Stimulated activated naive CD8-positive, alpha-beta T cell treated with anti-CD3 and anti-CD28 coated beads, Interleukin-15, amount 100 ng/mL, for 72 hours (primary cell): ENCODE data around the gene FSTL4.

Source experiments
- ATAC-seq: fragments of 150-1000 bp; cut with Tn5 transposase; 2 replicates; pipeline ENCODE4 v1.10.0; 2021; ENCODE audit warnings: mild to moderate bottlenecking, moderate library complexity
- DNase-seq, 2 donors: peaks; one replicate each; pipeline ENCODE4 v3.0.0; 2021 to 2022
- H3K27ac Mint-ChIP-seq, 2 donors: one replicate each; pipeline ENCODE4 v1.8.0; 2022; ENCODE audit warnings: mild to moderate bottlenecking in 2 of 2, mixed read lengths in 2 of 2, moderate library complexity in 2 of 2
- H3K27me3 Mint-ChIP-seq: one replicate; pipeline ENCODE4 v1.8.0; 2022; ENCODE audit warnings: mixed read lengths
- H3K4me1 Mint-ChIP-seq: one replicate; pipeline ENCODE4 v1.8.0; 2022; ENCODE audit warnings: mild to moderate bottlenecking, mixed read lengths
- H3K4me3 Mint-ChIP-seq, 2 donors: one replicate each; pipeline ENCODE4 v1.8.0; 2022; ENCODE audit warnings: mild to moderate bottlenecking in 2 of 2, mixed read lengths in 2 of 2, moderate library complexity in 1 of 2
- H3K9me3 Mint-ChIP-seq, 2 donors: one replicate each; pipeline ENCODE4 v1.8.0; 2022; ENCODE audit warnings: mixed read lengths in 2 of 2

Gene FSTL4

GRCh38 chr5:133246053-133246370, 366.3 kb downstream of the FSTL4 start:
- no peak for DNase-seq
- no peak overlapping the region for H3K4me3 Mint-ChIP-seq
- ATAC-seq: no peak
- no peaks in the 10 kb centered on the region for H3K27me3 Mint-ChIP-seq
- H3K27ac Mint-ChIP-seq: no peak overlapping the region
- H3K9me3 Mint-ChIP-seq: no peaks in the 10 kb centered on the region
- H3K4me1 Mint-ChIP-seq: peaks cover 24% of the 10 kb centered on the region

- H3K4me3 Mint-ChIP-seq: no peak overlapping the region
- peaks cover 29% of the 10 kb centered on the region for H3K4me1 Mint-ChIP-seq
- DNase-seq (peak in 1 of 2 donors; percentile 25), ATAC-seq (peak; percentile 52)
- H3K27ac Mint-ChIP-seq: peak overlapping the region; percentile 10 to 19
- H3K27me3 Mint-ChIP-seq: no peaks in the 10 kb centered on the region
- H3K9me3 Mint-ChIP-seq: no peaks in the 10 kb centered on the region
Observed at GRCh38 chr5:133245191-133246052, 366.9 kb downstream of the FSTL4 start.

GRCh38 chr5:133244242-133244641, 368.1 kb downstream of the FSTL4 start:
- Mint-ChIP-seq H3K9me3 (no peaks in the 10 kb centered on the region), H3K27ac (no peak overlapping the region), H3K4me1 (peaks cover 35% of the 10 kb centered on the region), H3K4me3 (no peak overlapping the region), H3K27me3 (no peaks in the 10 kb centered on the region)
- DNase-seq (no peak), ATAC-seq (peak; percentile 45)

- H3K9me3 Mint-ChIP-seq: no peaks in the 10 kb centered on the region
- no peak overlapping the region for H3K27ac Mint-ChIP-seq
- no peaks in the 10 kb centered on the region for H3K27me3 Mint-ChIP-seq
- H3K4me3 Mint-ChIP-seq: no peak overlapping the region
- DNase-seq (no peak), ATAC-seq (no peak)
- peaks cover 35% of the 10 kb centered on the region for H3K4me1 Mint-ChIP-seq
Observed at GRCh38 chr5:133243196-133243595, 369.1 kb downstream of the FSTL4 start.

- H3K27ac Mint-ChIP-seq: no peak overlapping the region
- DNase-seq (no peak), ATAC-seq (no peak)
- H3K9me3 Mint-ChIP-seq: no peaks in the 10 kb centered on the region
- peaks cover 35% of the 10 kb centered on the region for H3K4me1 Mint-ChIP-seq
- H3K4me3 Mint-ChIP-seq: no peak overlapping the region
- H3K27me3 Mint-ChIP-seq: no peaks in the 10 kb centered on the region
Observed at GRCh38 chr5:133242221-133242835, 370.0 kb downstream of the FSTL4 start.

- ATAC-seq: no peak
- no peak overlapping the region for H3K4me3 Mint-ChIP-seq
Observed at GRCh38 chr5:133241179-133242092, 370.9 kb downstream of the FSTL4 start.

GRCh38 chr5:133240425-133241091, 371.8 kb downstream of the FSTL4 start:
- H3K4me1 Mint-ChIP-seq: peaks cover 34% of the 10 kb centered on the region
- no peaks in the 10 kb centered on the region for H3K27me3 Mint-ChIP-seq
- H3K27ac Mint-ChIP-seq: peak overlapping the region in 1 of 2 donors; percentile 55
- H3K4me3 Mint-ChIP-seq: no peak overlapping the region
- no peaks in the 10 kb centered on the region for H3K9me3 Mint-ChIP-seq
- ATAC-seq: peak; percentile 76
- peak in 1 of 2 donors; percentile 45 for DNase-seq

More at GRCh38 chr5:133241179-133242092, 370.9 kb downstream of the FSTL4 start:
- H3K27ac Mint-ChIP-seq: peak overlapping the region in 1 of 2 donors; percentile 59
- H3K4me1 Mint-ChIP-seq: peaks cover 35% of the 10 kb centered on the region
- no peaks in the 10 kb centered on the region for H3K9me3 Mint-ChIP-seq
- H3K27me3 Mint-ChIP-seq: no peaks in the 10 kb centered on the region
- no peak for DNase-seq

GRCh38 chr5:133238426-133239205, 373.7 kb downstream of the FSTL4 start:
- ATAC-seq (no peak), DNase-seq (no peak)
- Mint-ChIP-seq H3K27me3 (no peaks in the 10 kb centered on the region), H3K4me3 (no peak overlapping the region), H3K4me1 (peaks cover 15% of the 10 kb centered on the region), H3K27ac (no peak overlapping the region), H3K9me3 (no peaks in the 10 kb centered on the region)

- no peak overlapping the region for H3K27ac Mint-ChIP-seq
- H3K4me3 Mint-ChIP-seq: no peak overlapping the region
- no peaks in the 10 kb centered on the region for H3K9me3 Mint-ChIP-seq
- no peak for ATAC-seq
- H3K4me1 Mint-ChIP-seq: peaks cover 12% of the 10 kb centered on the region
- no peak for DNase-seq
- no peaks in the 10 kb centered on the region for H3K27me3 Mint-ChIP-seq
Observed at GRCh38 chr5:133236976-133237375, 375.4 kb downstream of the FSTL4 start.

GRCh38 chr5:133236541-133236951, 375.8 kb downstream of the FSTL4 start:
- Mint-ChIP-seq H3K4me1 (peaks cover 12% of the 10 kb centered on the region), H3K27me3 (no peaks in the 10 kb centered on the region), H3K4me3 (no peak overlapping the region), H3K27ac (no peak overlapping the region), H3K9me3 (no peaks in the 10 kb centered on the region)
- no peak for DNase-seq
- no peak for ATAC-seq

GRCh38 chr5:133235696-133236426, 376.5 kb downstream of the FSTL4 start:
- H3K27me3 Mint-ChIP-seq: no peaks in the 10 kb centered on the region
- no peak overlapping the region for H3K4me3 Mint-ChIP-seq
- ATAC-seq: no peak
- H3K4me1 Mint-ChIP-seq: peaks cover 11% of the 10 kb centered on the region
- H3K27ac Mint-ChIP-seq: no peak overlapping the region
- no peaks in the 10 kb centered on the region for H3K9me3 Mint-ChIP-seq
- DNase-seq: no peak

GRCh38 chr5:133234911-133235310, 377.4 kb downstream of the FSTL4 start:
- Mint-ChIP-seq H3K27ac (no peak overlapping the region), H3K27me3 (no peaks in the 10 kb centered on the region), H3K4me3 (no peak overlapping the region), H3K4me1 (peaks cover 1% of the 10 kb centered on the region), H3K9me3 (no peaks in the 10 kb centered on the region)
- DNase-seq: no peak
- no peak for ATAC-seq

- no peak overlapping the region for H3K4me3 Mint-ChIP-seq
- ATAC-seq: no peak
- DNase-seq: no peak
- H3K27me3 Mint-ChIP-seq: no peaks in the 10 kb centered on the region
- H3K27ac Mint-ChIP-seq: no peak overlapping the region
- no peaks in the 10 kb centered on the region for H3K4me1 Mint-ChIP-seq
- no peaks in the 10 kb centered on the region for H3K9me3 Mint-ChIP-seq
Observed at GRCh38 chr5:133234273-133234672, 378.1 kb downstream of the FSTL4 start.

GRCh38 chr5:133233616-133234015, 378.7 kb downstream of the FSTL4 start:
- no peak overlapping the region for H3K4me3 Mint-ChIP-seq
- no peak for ATAC-seq
- no peak overlapping the region for H3K27ac Mint-ChIP-seq
- H3K9me3 Mint-ChIP-seq: no peaks in the 10 kb centered on the region
- no peaks in the 10 kb centered on the region for H3K27me3 Mint-ChIP-seq
- no peak for DNase-seq
- no peaks in the 10 kb centered on the region for H3K4me1 Mint-ChIP-seq
